ENCODE results near the gene IQSEC1. TPM values are rescaled to one million over a fixed set of nuclear protein-coding genes. Genes with fewer than 3 reads are reported as not detected.
A peak's percentile ranks its signal among the peaks of the same experiment; 100 is the strongest.

IQSEC1 gene
- total and polyA plus RNA-seq, 2 donors (not counting 1 experiment from before 2014, with no cell fraction given) = 96.7 to 222 TPM

- intact Hi-C loops (cut with micrococcal nuclease) = no loop called here
- POLR2A ChIA-PET = interaction anchor here (0.8 kb wide), 1 partner anchor 13 kb away, joined by 3 read pairs; no protein-coding TSS in a partner anchor
Observed at GRCh38 chr3:12911881-12912415, 161.3 kb downstream of the IQSEC1 start.

More at GRCh38 chr3:12911881-12912415, 161.3 kb downstream of the IQSEC1 start:
- Histone ChIP-seq H4K20me1 (ENCODE audit: control insufficient read depth, insufficient read depth, low read length, poor library complexity, severe bottlenecking) (peaks cover 100% of the 10 kb centered on the region), H3K79me2 (ENCODE audit: control insufficient read depth, insufficient read depth, low read length) (peaks cover 23% of the 10 kb centered on the region), H3K27me3 (replicated peaks in 1 of 4; ENCODE audit: control extremely low read depth in 1 of 4, control insufficient read depth in 3 of 4, insufficient read depth in 4 of 4, low read length in 3 of 4) (no peaks in the 10 kb centered on the region), H3K4me3 (ENCODE audit: control extremely low read depth in 1 of 5, extremely low read depth in 1 of 5, insufficient read depth in 1 of 5, low read depth in 2 of 5, low read length in 4 of 5) (no peak overlapping the region), H3K9me3 (ENCODE audit: control extremely low read depth in 1 of 3, control insufficient read depth in 2 of 3, insufficient read depth in 1 of 3, low read length in 2 of 3) (no peaks in the 10 kb centered on the region), H3K27ac (ENCODE audit: low read length in 2 of 2) (no peak overlapping the region), H2AFZ (ENCODE audit: insufficient read depth, low read depth, low read length, poor library complexity, severe bottlenecking) (no peak overlapping the region), H3K9ac (ENCODE audit: low read length) (no peak overlapping the region), H3K4me2 (replicated peaks; ENCODE audit: low read depth, low read length, poor library complexity, severe bottlenecking) (no peak overlapping the region), H3K36me3 (replicated peaks in 1 of 2; ENCODE audit: control extremely low read depth in 1 of 2, control insufficient read depth in 1 of 2, extremely low read depth in 1 of 2, insufficient read depth in 2 of 2, low read length in 1 of 2) (peaks cover 0 to 100% of the 10 kb centered on the region in 2 experiments), H3K4me1 (ENCODE audit: control insufficient read depth in 2 of 2, insufficient read depth in 2 of 2, low read length in 2 of 2) (peaks cover 0 to 5% of the 10 kb centered on the region in 2 donors)
- Mint-ChIP-seq H3K4me3 (no peak overlapping the region), H3K4me1 (no peaks in the 10 kb centered on the region), H3K27ac (peak overlapping the region; percentile 20), H3K27me3 (no peaks in the 10 kb centered on the region), H3K9me3 (ENCODE audit: insufficient read depth) (no peaks in the 10 kb centered on the region)
- ATAC-seq (ENCODE audit: low read depth) (no peak), DNase-seq (no peak)
- no peak for TF ChIP-seq CTCF (IDR thresholded peaks at IDR 0.05)
- no peak for TF ChIP-seq EZH2 (IDR thresholded peaks at IDR 0.05; ENCODE audit: borderline replicate concordance, insufficient read depth, low read depth, low read length, poor library complexity, severe bottlenecking)
- CTCF ChIA-PET = interaction anchor here (0.6 to 1.0 kb wide), 3 partner anchors 14 to 102 kb away, joined by 3 to 4 read pairs (median 3); no protein-coding TSS in a partner anchor
- WGBS (ENCODE audit: insufficient coverage) = 96% methylated on average over 13 of the region's 15 CpGs
